CD4-positive, alpha-beta T cell (primary cell): Measurements from ENCODE around the gene RAD51AP1. TPM values are rescaled to one million over a fixed set of nuclear protein-coding genes. Genes with fewer than 3 reads are reported as not detected.
A peak's percentile ranks its signal among the peaks of the same experiment; 100 is the strongest.

Experiments used
- ATAC-seq: fragments of 200-7000 bp; cut with Tn5 transposase; one replicate; pipeline ENCODE4 v1.10.0; 2022; ENCODE audit warnings: mild to moderate bottlenecking; ENCODE audit not compliant: poor library complexity
- CTCF ChIA-PET: fragments of 350-600 bp; sonication (Branson Sonifier 250); formaldehyde crosslinking; loops from one replicate; lab custom pipeline; 2021; ENCODE audit warnings: antibody characterized with exemption, inconsistent platforms; lab: Charles Lee
- POLR2A ChIA-PET: fragments of 350-600 bp; sonication (Branson Sonifier 250); formaldehyde crosslinking; loops from one replicate; lab custom pipeline; 2021; ENCODE audit warnings: antibody characterized with exemption, inconsistent platforms; lab: Charles Lee
- DNase-seq, 14 experiments: peaks; one replicate each; pipeline ENCODE4 v3.0.0-alpha.2; 2013 to 2020; ENCODE audit warnings: mixed read lengths in 2 of 14
- H3K27ac ChIP-seq, 2 donors: one replicate each; pipeline versions ENCODE4 v1.5.1 to v1.7.0; 2013; ENCODE audit warnings: low read length in 2 of 2, low read depth in 1 of 2, mild to moderate bottlenecking in 1 of 2
- H3K27me3 ChIP-seq, 2 experiments: 1 replicate in 1 of 2; 2 replicates in 1 of 2; pipeline versions ENCODE4 v1.6.1 to v1.7.0; 2013; ENCODE audit warnings: low read length in 2 of 2, control low read depth in 1 of 2, mild to moderate bottlenecking in 1 of 2, moderate library complexity in 1 of 2; ENCODE audit not compliant: insufficient read depth in 2 of 2, control insufficient read depth in 1 of 2
- H3K36me3 ChIP-seq: one replicate; pipeline ENCODE4 v1.6.1; 2013; ENCODE audit warnings: low read length, control low read depth; ENCODE audit not compliant: insufficient read depth
- H3K4me1 ChIP-seq: one replicate; pipeline ENCODE4 v1.6.1; 2013; ENCODE audit warnings: low read length, control low read depth; ENCODE audit not compliant: insufficient read depth
- H3K4me3 ChIP-seq: one replicate; pipeline ENCODE4 v1.5.1; 2013; ENCODE audit warnings: mild to moderate bottlenecking, low read length, moderate library complexity
- H3K9me3 ChIP-seq, 2 experiments: 1 replicate in 1 of 2; 2 replicates in 1 of 2; pipeline versions ENCODE4 v1.6.1 to v1.7.0; 2013; ENCODE audit warnings: low read length in 2 of 2, mild to moderate bottlenecking in 2 of 2, control low read depth in 1 of 2, moderate library complexity in 1 of 2; ENCODE audit not compliant: control insufficient read depth in 1 of 2, insufficient read depth in 1 of 2
- H3K27ac Mint-ChIP-seq: one replicate; pipeline ENCODE4 v1.8.0; 2020; ENCODE audit warnings: mixed read lengths
- H3K27me3 Mint-ChIP-seq: one replicate; pipeline ENCODE4 v1.8.0; 2021; ENCODE audit warnings: mixed read lengths
- H3K36me3 Mint-ChIP-seq: one replicate; pipeline ENCODE4 v1.8.0; 2021; ENCODE audit warnings: low read depth, mixed read lengths
- H3K4me1 Mint-ChIP-seq: one replicate; pipeline ENCODE4 v1.8.0; 2021; ENCODE audit warnings: low read depth, mixed read lengths
- H3K4me3 Mint-ChIP-seq: one replicate; pipeline ENCODE4 v1.8.0; 2020; ENCODE audit warnings: mild to moderate bottlenecking, mixed read lengths
- H3K9me3 Mint-ChIP-seq: one replicate; pipeline ENCODE4 v1.8.0; 2020; ENCODE audit warnings: mixed read lengths
- intact Hi-C, 2 experiments: fragments of 100-400 bp; cut with DNase I in 1 of 2; cut with micrococcal nuclease in 1 of 2; formaldehyde crosslinking; loops; one replicate each; pipeline versions ENCODE4 v1.15.1 to v1.9.0; 2023 to 2025; cut with DNase I, micrococcal nuclease
- polyA plus RNA-seq, 2 donors: library from polyadenylated mRNA; unstranded; fragments of 120-200 nt; gene quantifications; one replicate each; pipeline ENCODE4 v1.2.1, GENCODE V29; 2013
- total RNA-seq, 174 experiments: library from RNA in 2 of 174; stranded (reverse) in 2 of 174; gene quantifications; one replicate each; pipeline ENCODE4 v1.2.3 and lab custom pipeline; 2021 to 2026
- TF ChIP-seq, protein P1 (sequence below): fragments of 200-600 bp; IDR thresholded peaks from one replicate; pipeline ENCODE4 v1.8.0; 2022; ENCODE audit warnings: antibody characterized with exemption, mild to moderate bottlenecking

RAD51AP1 gene, protein sequence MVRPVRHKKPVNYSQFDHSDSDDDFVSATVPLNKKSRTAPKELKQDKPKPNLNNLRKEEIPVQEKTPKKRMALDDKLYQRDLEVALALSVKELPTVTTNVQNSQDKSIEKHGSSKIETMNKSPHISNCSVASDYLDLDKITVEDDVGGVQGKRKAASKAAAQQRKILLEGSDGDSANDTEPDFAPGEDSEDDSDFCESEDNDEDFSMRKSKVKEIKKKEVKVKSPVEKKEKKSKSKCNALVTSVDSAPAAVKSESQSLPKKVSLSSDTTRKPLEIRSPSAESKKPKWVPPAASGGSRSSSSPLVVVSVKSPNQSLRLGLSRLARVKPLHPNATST
- total RNA-seq (under 1 TPM; 0.45 to 0.93 TPM), total RNA-seq (lab: John Stamatoyannopoulos, UW) (0.27 to 53.7 (median 1.2) reads per million in 172 experiments)
- 1.4 TPM for polyA plus RNA-seq (2013, experiment 1 of 2)
- polyA plus RNA-seq (2013, experiment 2 of 2) = 2.2 TPM

DNA sequence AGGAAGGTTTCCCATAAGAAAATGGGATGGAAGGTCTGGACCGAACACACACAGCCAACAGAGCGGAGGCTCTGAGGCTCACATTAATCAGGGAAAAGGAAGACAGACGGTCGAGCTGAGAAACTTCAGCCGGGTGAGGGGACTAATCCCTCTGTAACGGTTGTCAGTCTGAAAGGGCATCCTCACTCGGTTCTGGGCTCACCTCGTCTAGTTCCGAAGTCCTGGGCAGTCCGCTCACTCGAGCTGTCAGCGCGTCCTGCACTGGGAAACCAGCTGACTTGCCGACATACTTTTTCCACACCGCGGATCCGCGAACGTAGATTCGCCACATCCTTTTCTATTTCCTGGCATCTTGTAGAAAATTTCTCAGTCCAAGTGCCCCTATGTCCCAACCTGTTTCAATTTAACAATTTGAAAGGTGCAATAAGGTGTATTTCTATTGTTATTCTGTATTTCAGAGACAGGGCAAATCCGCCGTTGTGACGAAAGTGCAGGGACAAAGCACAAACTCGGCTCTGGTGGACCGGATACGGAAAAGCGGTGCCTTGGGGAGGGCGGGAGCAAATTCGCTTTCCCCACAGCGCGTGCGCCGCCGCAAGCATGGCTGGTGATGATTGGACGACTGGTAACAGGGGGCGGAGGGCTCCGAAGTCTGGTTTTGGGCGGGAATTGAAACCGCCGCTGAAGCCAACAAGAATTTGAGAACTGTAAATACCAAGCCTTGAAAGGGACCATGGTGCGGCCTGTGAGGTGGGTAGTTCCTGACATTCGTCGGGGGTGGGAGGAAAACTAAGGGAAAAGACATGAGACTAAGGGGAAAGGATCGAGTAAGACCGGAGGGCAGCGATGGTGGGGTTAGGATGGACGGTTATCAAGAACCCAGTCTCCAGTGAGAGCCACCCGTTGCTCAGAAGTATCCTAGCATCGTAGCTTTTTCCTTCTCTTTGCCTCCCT lies at the start of gene RAD51AP1:
TSS of gene RAD51AP1 (plus strand) at position 684 of the 954 bp plus-strand sequence. CDS start at position 734, 50 bp downstream.
- no peaks in the 10 kb centered on the region for H3K27me3 ChIP-seq
- Mint-ChIP-seq H3K27ac (peak within 1 kb of the TSS; percentile 99), H3K9me3 (no peaks in the 10 kb centered on the region), H3K36me3 (peaks cover 32% of the 10 kb centered on the region), H3K27me3 (no peaks in the 10 kb centered on the region), H3K4me3 (peak within 1 kb of the TSS; percentile 98), H3K4me1 (peaks cover 37% of the 10 kb centered on the region)
- H3K27ac ChIP-seq = peak within 1 kb of the TSS; percentile 81 to 95
- H3K4me3 ChIP-seq = peak within 1 kb of the TSS; percentile 80
- DNase-seq (peak; percentile 89 to 99 (median 94)), ATAC-seq (peak; percentile 99)
- TF ChIP-seq, protein P1, sequence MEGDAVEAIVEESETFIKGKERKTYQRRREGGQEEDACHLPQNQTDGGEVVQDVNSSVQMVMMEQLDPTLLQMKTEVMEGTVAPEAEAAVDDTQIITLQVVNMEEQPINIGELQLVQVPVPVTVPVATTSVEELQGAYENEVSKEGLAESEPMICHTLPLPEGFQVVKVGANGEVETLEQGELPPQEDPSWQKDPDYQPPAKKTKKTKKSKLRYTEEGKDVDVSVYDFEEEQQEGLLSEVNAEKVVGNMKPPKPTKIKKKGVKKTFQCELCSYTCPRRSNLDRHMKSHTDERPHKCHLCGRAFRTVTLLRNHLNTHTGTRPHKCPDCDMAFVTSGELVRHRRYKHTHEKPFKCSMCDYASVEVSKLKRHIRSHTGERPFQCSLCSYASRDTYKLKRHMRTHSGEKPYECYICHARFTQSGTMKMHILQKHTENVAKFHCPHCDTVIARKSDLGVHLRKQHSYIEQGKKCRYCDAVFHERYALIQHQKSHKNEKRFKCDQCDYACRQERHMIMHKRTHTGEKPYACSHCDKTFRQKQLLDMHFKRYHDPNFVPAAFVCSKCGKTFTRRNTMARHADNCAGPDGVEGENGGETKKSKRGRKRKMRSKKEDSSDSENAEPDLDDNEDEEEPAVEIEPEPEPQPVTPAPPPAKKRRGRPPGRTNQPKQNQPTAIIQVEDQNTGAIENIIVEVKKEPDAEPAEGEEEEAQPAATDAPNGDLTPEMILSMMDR = no peak
- H3K36me3 ChIP-seq = peaks cover 14% of the 10 kb centered on the region
- ChIA-PET POLR2A (interaction anchor here (1.0 to 2.1 kb wide), 2 partner anchors 31 to 111 kb away, joined by 5 to 17 read pairs; partner anchors contain the start of genes AKAP3 and NDUFA9), CTCF (interaction anchor here (0.9 to 1.4 kb wide), 4 partner anchors 11 to 262 kb away, joined by 3 to 4 read pairs (median 3); no protein-coding TSS in a partner anchor)
- H3K4me1 ChIP-seq = peaks cover 7% of the 10 kb centered on the region
- no peaks in the 10 kb centered on the region for H3K9me3 ChIP-seq
- intact Hi-C loops = loop anchor here (2.0 to 10.0 kb wide), 4 partner anchors 46 to 664 kb away; partner anchors contain the start of genes PARP11 (in 2 of the 2), AKAP3 (in 1 of the 2), NDUFA9 (in 1 of the 2) and TIGAR (in 1 of the 2)

DNA sequence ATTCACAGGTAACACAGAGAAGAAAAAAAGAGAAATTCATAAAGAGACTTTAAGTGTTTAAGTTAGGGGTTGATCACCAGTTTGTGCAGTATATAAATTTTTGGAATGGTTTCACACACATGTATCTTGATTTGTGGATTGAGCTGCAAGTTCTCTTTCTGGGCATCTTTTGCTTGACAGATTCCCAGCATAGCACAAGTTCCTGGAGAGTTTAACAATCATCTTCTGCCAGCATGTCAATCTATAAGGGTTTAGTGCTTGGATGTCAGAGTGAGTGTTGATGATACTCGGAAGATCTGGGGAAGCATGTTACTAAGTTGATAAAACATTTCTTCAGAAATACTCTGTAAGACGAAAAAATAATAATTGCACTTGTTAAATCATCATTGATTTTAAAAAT lies 49.1 kb upstream of the RAD51AP1 start:
- Histone ChIP-seq H3K4me1 (no peaks in the 10 kb centered on the region), H3K36me3 (peaks cover 32% of the 10 kb centered on the region), H3K4me3 (no peak overlapping the region), H3K27ac (no peak overlapping the region), H3K9me3 (no peaks in the 10 kb centered on the region), H3K27me3 (no peaks in the 10 kb centered on the region)
- Mint-ChIP-seq H3K27ac (no peak overlapping the region), H3K4me3 (no peak overlapping the region), H3K9me3 (no peaks in the 10 kb centered on the region), H3K36me3 (peaks cover 61% of the 10 kb centered on the region), H3K27me3 (no peaks in the 10 kb centered on the region), H3K4me1 (peaks cover 14% of the 10 kb centered on the region)
- ChIA-PET CTCF (no interaction called here), POLR2A (no interaction called here)
- DNase-seq (no peak), ATAC-seq (no peak)
- intact Hi-C loops = no loop called here
- TF ChIP-seq, protein P1 = no peak

DNA sequence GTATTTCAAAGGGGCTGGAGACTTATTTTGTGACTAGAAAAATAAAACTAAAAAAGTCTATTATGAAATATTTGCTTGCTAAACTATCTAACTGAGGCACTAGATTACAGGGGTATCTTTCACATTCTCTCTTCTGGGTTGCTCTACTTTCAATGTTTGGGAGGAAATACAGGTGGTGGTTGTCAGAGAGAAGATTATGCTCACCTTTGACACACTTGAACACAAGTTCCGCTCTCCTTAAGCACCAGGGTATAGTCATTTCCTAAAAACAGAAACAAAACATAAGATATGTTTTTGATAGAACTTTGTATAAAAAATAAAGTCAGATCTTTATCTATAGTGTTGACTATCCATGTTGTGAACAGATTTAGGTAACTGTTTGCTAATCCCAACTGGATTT lies 47.7 kb upstream of the RAD51AP1 start:
- TF ChIP-seq, protein P1 = no peak
- Histone ChIP-seq H3K27ac (no peak overlapping the region), H3K9me3 (no peaks in the 10 kb centered on the region), H3K36me3 (peaks cover 43% of the 10 kb centered on the region), H3K4me1 (no peaks in the 10 kb centered on the region), H3K27me3 (no peaks in the 10 kb centered on the region), H3K4me3 (no peak overlapping the region)
- ChIA-PET POLR2A (no interaction called here), CTCF (no interaction called here)
- H3K9me3 Mint-ChIP-seq = no peaks in the 10 kb centered on the region
- DNase-seq (no peak), ATAC-seq (peak; percentile 57)
- peak overlapping the region; percentile 47 for H3K27ac Mint-ChIP-seq
- peaks cover 10% of the 10 kb centered on the region for H3K4me1 Mint-ChIP-seq
- intact Hi-C loops = loop anchor here in 1 of 2 experiments (5.0 kb wide), 1 partner anchor 46 kb away; the partner anchor contains the start of gene RAD51AP1
- no peak overlapping the region for H3K4me3 Mint-ChIP-seq
- H3K36me3 Mint-ChIP-seq = peaks cover 75% of the 10 kb centered on the region
- no peaks in the 10 kb centered on the region for H3K27me3 Mint-ChIP-seq
